ENCODE measurements around the gene PIP5K1B. TPM values are rescaled to one million over a fixed set of nuclear protein-coding genes. Genes with fewer than 3 reads are reported as not detected.

The PIP5K1B gene
- total and polyA plus RNA-seq, 12 donors: 2.1 to 24.0 (median 9.7) TPM

DNA sequence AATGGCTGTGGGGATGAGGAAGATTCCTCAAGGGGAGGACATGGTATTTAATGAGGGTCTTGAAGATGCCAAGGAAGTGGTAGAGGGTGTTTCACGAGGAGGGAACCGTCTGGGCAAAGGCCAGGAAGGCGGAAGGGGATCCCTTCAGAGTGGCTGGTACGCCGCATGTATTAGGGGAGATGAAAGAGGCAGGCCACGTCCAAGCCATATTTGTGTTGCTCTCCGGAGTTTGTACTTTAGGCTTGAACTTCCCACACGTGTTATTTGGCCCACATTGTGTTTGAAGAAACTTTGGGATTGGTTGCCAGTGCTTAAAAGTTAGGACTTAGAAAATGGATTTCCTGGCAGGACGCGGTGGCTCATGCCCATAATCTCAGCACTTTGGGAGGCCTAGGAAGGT is 331.8 kb downstream of the PIP5K1B start:
- no peaks in the 10 kb centered on the region for H3K27me3 ChIP-seq
- no peaks in the 10 kb centered on the region for H3K9me3 ChIP-seq (replicated peaks in 1 of 3)
- no peaks in the 10 kb centered on the region for H3K36me3 ChIP-seq (replicated peaks in 1 of 2)
- DNase-seq: no peak
- intact Hi-C loops (cut with DNase I): no loop called here
- peaks cover 4 to 11% of the 10 kb centered on the region in 2 donors for H3K4me1 ChIP-seq (replicated peaks in 1 of 2)
- H3K27ac ChIP-seq: peak overlapping the region in 3 of 5 donors; percentile 86 to 94 (median 88)
- 56 to 57% (median 57%) methylated on average over 10 of the region's 10 CpGs for WGBS, 4 donors
- TF ChIP-seq, protein P1, sequence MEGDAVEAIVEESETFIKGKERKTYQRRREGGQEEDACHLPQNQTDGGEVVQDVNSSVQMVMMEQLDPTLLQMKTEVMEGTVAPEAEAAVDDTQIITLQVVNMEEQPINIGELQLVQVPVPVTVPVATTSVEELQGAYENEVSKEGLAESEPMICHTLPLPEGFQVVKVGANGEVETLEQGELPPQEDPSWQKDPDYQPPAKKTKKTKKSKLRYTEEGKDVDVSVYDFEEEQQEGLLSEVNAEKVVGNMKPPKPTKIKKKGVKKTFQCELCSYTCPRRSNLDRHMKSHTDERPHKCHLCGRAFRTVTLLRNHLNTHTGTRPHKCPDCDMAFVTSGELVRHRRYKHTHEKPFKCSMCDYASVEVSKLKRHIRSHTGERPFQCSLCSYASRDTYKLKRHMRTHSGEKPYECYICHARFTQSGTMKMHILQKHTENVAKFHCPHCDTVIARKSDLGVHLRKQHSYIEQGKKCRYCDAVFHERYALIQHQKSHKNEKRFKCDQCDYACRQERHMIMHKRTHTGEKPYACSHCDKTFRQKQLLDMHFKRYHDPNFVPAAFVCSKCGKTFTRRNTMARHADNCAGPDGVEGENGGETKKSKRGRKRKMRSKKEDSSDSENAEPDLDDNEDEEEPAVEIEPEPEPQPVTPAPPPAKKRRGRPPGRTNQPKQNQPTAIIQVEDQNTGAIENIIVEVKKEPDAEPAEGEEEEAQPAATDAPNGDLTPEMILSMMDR (IDR thresholded peaks at IDR 0.05): no peak
- TF ChIP-seq POLR2A (IDR thresholded peaks at IDR 0.05): no peak
- peak overlapping the region in 2 of 4 donors; percentile 72 to 82 for H3K4me3 ChIP-seq

- Histone ChIP-seq H3K9me3 (replicated peaks in 1 of 3) (no peaks in the 10 kb centered on the region), H3K27ac (no peak overlapping the region), H3K4me1 (replicated peaks in 1 of 2) (peaks cover 15 to 28% of the 10 kb centered on the region in 2 donors), H3K4me3 (no peak overlapping the region), H3K36me3 (replicated peaks in 1 of 2) (no peaks in the 10 kb centered on the region), H3K27me3 (no peaks in the 10 kb centered on the region)
- no peak for TF ChIP-seq POLR2A (IDR thresholded peaks at IDR 0.05)
- TF ChIP-seq, protein P1 (IDR thresholded peaks at IDR 0.05): no peak
- no peak for DNase-seq
- intact Hi-C loops (cut with DNase I): no loop called here
- WGBS, 4 donors: 95 to 100% (median 98%) methylated on average over 2 of the region's 2 CpGs
Observed at GRCh38 chr9:69040646-69041045, 335.6 kb downstream of the PIP5K1B start.

GRCh38 chr9:69044240-69045219 is 339.5 kb downstream of the PIP5K1B start:
- H3K27me3 ChIP-seq: no peaks in the 10 kb centered on the region
- no peaks in the 10 kb centered on the region for H3K9me3 ChIP-seq (replicated peaks in 1 of 3)
- DNase-seq: peak in 4 of 7 donors; percentile 19 to 61 (median 34)
- intact Hi-C loops (cut with DNase I): no loop called here
- peaks cover 0 to 18% of the 10 kb centered on the region in 2 donors for H3K36me3 ChIP-seq (replicated peaks in 1 of 2)
- peaks cover 11 to 23% of the 10 kb centered on the region in 2 donors for H3K4me1 ChIP-seq (replicated peaks in 1 of 2)
- H3K4me3 ChIP-seq: no peak overlapping the region
- TF ChIP-seq, protein P1 (IDR thresholded peaks at IDR 0.05): no peak
- no peak for TF ChIP-seq POLR2A (IDR thresholded peaks at IDR 0.05)
- peak overlapping the region in 2 of 5 donors; percentile 44 to 51 for H3K27ac ChIP-seq
- WGBS, 4 donors: 42 to 46% (median 44%) methylated on average over 9 of the region's 9 CpGs

DNA sequence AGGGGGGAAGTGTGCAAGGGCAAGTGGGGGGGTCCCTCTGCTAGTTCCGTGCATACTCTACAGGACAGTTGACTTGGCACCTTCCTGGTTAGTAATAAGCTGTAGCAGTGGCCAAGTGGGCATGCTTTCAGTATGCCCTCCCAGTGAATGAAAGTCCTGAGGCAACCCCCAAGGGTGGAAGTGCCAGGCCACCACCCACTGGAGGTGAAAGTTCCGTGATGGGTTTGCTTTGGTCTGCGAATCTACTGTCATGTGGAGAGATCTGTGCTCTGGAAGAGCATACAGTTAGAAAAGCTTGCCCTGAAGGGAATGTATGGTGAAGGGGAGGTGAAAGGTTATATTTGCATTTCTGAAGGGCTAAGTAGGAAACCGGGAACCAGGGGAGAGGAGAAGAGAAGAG is 340.8 kb downstream of the PIP5K1B start:
- TF ChIP-seq, protein P1 (IDR thresholded peaks at IDR 0.05): no peak
- TF ChIP-seq POLR2A (IDR thresholded peaks at IDR 0.05): no peak
- Histone ChIP-seq H3K9me3 (replicated peaks in 1 of 3) (no peaks in the 10 kb centered on the region), H3K27ac (no peak overlapping the region), H3K4me3 (no peak overlapping the region), H3K4me1 (replicated peaks in 1 of 2) (peaks cover 13 to 23% of the 10 kb centered on the region in 2 donors), H3K27me3 (no peaks in the 10 kb centered on the region), H3K36me3 (replicated peaks in 1 of 2) (peaks cover 0 to 23% of the 10 kb centered on the region in 2 donors)
- DNase-seq: no peak
- WGBS, 4 donors: 83 to 90% (median 88%) methylated on average over 4 of the region's 4 CpGs
- intact Hi-C loops (cut with DNase I): no loop called here
